Thyroid gland (tissue), 4 donors: ENCODE results near the gene TIAM2.

Source experiments
- CTCF ChIP-seq, 6 experiments: fragments of 200-600 bp in 3 of 6; fragments of 450-650 bp in 3 of 6; sonication (generic) in 3 of 6; IDR thresholded peaks; one replicate each; pipeline ENCODE4 v1.5.1; 2016 to 2019; ENCODE audit warnings: antibody characterized with exemption in 6 of 6, mild to moderate bottlenecking in 2 of 6, inconsistent platforms in 1 of 6, moderate library complexity in 1 of 6
- POLR2A ChIP-seq, 2 donors: fragments of 450-650 bp; IDR thresholded peaks; one replicate each; pipeline ENCODE4 v1.6.1; 2017; ENCODE audit warnings: antibody characterized with exemption in 2 of 2, mild to moderate bottlenecking in 2 of 2, moderate library complexity in 1 of 2

- no peak for TF ChIP-seq CTCF (IDR thresholded peaks at IDR 0.05)
- no peak for TF ChIP-seq POLR2A (IDR thresholded peaks at IDR 0.05)
Observed at GRCh38 chr6:155263373-155264063, 268.4 kb downstream of the TIAM2 start, which contains the start of gene CLDN20.
